C4-2B (cell line): Measurements from ENCODE around the gene COL6A2.
"Not testable (repeated sequence)": the region's sequence is repeated elsewhere in the genome, so short reads cannot be mapped to it uniquely, and the experiment has no call there.

Experiments used
- H3K27ac ChIP-seq: fragments of 450-650 bp; 2 replicates; pipeline ENCODE4 v1.5.1; 2017
- ZFX ChIP-seq: fragments of 450-650 bp; IDR thresholded peaks from 2 replicates; pipeline ENCODE4 v1.6.1; 2017
- TF ChIP-seq, protein P1 (sequence below): fragments of 450-650 bp; conservative IDR thresholded peaks from 2 replicates; pipeline ENCODE4 v1.5.1; 2017; ENCODE audit warnings: mild to moderate bottlenecking

The COL6A2 gene

DNA sequence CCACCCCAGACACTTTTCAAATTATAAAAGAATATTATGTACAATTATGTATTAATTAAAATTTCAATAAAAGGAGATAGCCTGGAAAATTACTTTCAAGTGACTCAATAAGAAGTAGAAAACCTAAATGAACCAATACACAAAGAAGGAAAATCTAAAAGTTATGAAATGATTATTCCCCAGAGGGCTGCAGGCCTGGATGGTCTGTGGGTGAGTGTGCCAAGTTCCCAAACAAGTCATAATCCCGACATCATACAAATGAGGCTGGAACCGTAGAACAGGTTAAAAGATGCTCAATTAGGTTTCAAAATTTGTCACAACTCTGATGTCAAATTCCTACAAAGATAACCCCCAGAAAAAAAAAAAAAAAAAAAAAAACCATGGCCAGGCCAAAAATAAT, 73.7 kb downstream of the COL6A2 start:
- no peak for TF ChIP-seq ZFX
- TF ChIP-seq, protein P1, sequence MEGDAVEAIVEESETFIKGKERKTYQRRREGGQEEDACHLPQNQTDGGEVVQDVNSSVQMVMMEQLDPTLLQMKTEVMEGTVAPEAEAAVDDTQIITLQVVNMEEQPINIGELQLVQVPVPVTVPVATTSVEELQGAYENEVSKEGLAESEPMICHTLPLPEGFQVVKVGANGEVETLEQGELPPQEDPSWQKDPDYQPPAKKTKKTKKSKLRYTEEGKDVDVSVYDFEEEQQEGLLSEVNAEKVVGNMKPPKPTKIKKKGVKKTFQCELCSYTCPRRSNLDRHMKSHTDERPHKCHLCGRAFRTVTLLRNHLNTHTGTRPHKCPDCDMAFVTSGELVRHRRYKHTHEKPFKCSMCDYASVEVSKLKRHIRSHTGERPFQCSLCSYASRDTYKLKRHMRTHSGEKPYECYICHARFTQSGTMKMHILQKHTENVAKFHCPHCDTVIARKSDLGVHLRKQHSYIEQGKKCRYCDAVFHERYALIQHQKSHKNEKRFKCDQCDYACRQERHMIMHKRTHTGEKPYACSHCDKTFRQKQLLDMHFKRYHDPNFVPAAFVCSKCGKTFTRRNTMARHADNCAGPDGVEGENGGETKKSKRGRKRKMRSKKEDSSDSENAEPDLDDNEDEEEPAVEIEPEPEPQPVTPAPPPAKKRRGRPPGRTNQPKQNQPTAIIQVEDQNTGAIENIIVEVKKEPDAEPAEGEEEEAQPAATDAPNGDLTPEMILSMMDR = no peak
- H3K27ac ChIP-seq = no peak overlapping the region

DNA sequence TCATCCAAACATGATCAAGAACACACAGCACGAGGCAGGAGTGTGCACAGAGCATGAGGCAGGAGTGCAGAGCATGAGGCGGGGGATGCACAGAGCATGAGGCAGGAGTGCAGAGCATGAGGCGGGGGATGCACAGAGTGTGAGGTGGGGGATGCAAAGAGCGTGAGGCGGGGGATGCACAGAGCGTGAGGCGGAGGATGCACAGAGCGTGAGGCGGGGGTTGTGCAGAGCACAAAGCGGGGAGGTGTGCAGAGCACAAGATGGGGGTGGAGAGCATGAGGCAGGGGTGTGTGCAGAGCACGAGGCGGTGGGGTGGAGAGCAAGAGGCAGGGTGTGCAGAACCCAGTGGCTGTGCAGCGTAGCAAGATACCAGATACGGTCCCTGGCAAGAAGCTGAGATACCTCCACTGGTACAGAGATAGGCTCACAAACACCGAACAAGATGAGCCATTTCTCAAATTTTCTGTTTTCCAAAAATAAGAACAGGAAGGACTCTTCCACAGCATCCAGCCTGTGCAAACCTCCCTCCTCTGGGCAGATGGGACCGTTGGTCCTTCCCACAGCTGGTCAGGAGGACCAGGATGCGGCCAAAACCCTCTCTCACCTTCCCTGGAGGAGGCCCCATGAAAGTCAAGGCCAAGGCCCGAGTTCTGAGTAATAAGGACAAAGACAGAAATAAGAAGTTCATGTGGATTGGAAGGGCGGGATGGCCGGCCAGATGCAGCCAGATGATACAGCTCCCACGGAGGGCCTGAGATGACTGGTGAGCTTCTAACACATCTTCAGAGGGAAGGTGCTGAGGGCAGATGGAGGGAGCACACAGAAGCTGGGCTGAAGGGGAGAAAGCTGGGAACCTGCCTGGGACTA, 74.3 kb downstream of the COL6A2 start:
- no peak overlapping the region for H3K27ac ChIP-seq
- TF ChIP-seq ZFX = no peak
- TF ChIP-seq, protein P1 = no peak

DNA sequence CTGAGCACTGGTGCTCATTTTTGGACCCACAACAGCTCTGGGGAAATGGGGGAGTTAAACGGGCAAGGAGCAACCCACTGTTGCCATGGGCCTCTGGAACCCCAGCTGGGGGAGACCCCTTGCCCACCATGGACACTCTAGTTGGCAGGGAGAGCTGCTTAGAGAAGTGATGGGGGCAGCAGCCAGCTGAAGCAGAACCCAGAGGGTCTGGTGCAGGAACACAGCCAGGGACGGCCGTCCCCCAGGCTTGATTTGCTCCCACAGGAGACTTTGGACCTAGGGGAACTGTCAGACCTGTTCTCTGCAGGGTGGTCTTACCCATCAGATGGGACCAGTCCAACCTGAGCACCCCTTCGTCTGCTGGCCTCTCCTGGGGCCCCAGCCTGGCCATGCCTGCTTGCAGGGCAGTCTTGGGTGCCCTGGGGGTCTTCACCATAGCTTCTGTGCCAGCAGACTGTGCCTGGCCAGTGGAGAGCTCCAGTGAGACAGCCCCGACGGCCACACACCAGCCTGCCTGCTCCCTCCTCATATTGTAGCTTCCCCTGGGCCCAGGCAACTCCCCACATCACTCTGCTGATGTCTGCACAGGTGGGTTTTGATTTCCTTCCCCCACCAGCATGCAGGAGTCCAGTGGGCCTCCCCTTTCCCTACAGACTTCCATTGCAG, 75.1 kb downstream of the COL6A2 start:
- TF ChIP-seq, protein P1 = no peak
- TF ChIP-seq ZFX = no peak

DNA sequence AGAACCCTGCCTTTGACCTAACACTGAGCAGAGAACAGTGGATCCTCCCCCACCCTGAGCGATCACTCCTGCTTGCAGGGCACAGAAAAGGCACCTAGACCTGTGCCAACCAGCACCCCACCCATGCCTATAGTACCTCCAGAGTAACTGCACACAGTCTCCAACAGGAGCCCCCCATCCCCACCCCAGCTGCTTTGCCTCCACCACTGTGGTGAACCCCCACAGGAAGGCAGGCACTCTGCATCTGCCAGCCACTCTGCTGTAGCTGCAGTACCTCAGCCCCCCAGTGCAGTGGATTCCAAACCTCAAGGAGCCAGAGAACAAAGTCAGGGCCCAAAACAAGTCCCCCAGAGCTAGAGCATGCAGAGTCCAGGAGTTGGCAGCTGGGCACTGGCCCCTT, 75.7 kb downstream of the COL6A2 start:
- H3K27ac ChIP-seq = no peak overlapping the region
- TF ChIP-seq, protein P1 = no peak
- TF ChIP-seq ZFX = no peak

More for the DNA sequence above, 75.1 kb downstream of the COL6A2 start:
- no peak overlapping the region for H3K27ac ChIP-seq

DNA sequence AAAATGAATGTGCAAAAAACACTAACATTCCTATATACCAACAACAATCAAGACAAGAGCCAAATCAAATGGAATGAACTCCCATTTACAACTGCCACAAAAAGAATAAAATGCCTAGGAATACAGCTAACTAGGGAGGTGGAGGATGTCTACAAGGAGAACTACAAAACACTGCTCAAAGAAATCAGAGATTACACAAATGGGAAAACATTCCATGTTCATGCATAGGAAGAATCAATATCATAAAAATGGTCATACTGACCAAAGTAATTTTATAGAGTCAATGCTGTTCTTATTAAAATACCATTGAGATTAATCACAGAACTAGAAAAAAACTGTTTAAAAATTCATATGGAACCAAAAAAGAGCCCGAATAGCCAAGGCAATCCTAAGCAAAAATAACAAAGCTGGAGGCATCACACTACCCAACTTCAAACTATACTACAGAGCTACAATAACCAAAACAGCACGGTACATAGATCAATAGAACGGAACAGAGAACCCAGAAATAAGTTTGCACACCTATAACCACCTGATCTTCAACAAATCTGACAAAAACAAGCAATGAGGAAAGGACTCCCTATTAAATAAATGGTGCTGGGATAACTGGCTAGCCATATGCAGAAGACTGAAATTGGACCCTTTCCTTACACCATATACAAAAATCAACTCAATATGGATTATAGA, 78.7 kb downstream of the COL6A2 start:
- not testable (repeated sequence) for H3K27ac ChIP-seq

- H3K27ac ChIP-seq = no peak overlapping the region
- TF ChIP-seq, protein P1 = no peak
- no peak for TF ChIP-seq ZFX
Observed at GRCh38 chr21:46178961-46179360, 81.0 kb downstream of the COL6A2 start.
